H1 (cell line): Measurements from ENCODE around the gene NARS2. TPM values are rescaled to one million over a fixed set of nuclear protein-coding genes. Genes with fewer than 3 reads are reported as not detected.
"Not testable (repeated sequence)": the region's sequence is repeated elsewhere in the genome, so short reads cannot be mapped to it uniquely, and the experiment has no call there.

ENCODE experiments used
- CTCF ChIA-PET: fragments of 300-600 bp; sonication (Branson Sonifier 250); formaldehyde crosslinking; loops from one replicate; lab custom pipeline; 2021; ENCODE audit not compliant: partially characterized antibody; lab: Charles Lee
- POLR2A ChIA-PET: fragments of 300-600 bp; sonication (Branson Sonifier 250); formaldehyde crosslinking; loops from one replicate; lab custom pipeline; 2021; ENCODE audit warnings: inconsistent platforms; ENCODE audit not compliant: partially characterized antibody; lab: Charles Lee
- DNase-seq, 2 experiments: peaks; one replicate each; pipeline versions ENCODE4 v3.0.0 to v3.0.0-alpha.2; 2010 to 2022; ENCODE audit warnings: low spot score in 2 of 2, low read depth in 1 of 2, mixed read lengths in 1 of 2
- FAIRE-seq: peaks from 2 replicates; lab custom pipeline; 2011; peaks lifted over from hg19 to GRCh38; lab: Jason Lieb, UNC
- H2AFZ ChIP-seq: 2 replicates; pipeline ENCODE4 v1.8.1; 2012; ENCODE audit warnings: low read length, inconsistent platforms
- H2AK5ac ChIP-seq: 2 replicates; pipeline ENCODE4 v1.6.1; 2013; ENCODE audit warnings: low read depth, low read length
- H2BK120ac ChIP-seq: replicated peaks from 2 replicates; pipeline ENCODE3; 2013; ENCODE audit warnings: low read depth, low read length, inconsistent platforms
- H2BK12ac ChIP-seq: 2 replicates; pipeline ENCODE4 v1.6.1; 2013; ENCODE audit warnings: low read depth, low read length
- H2BK15ac ChIP-seq: 2 replicates; pipeline ENCODE4 v1.6.1; 2013; ENCODE audit warnings: low read length
- H2BK20ac ChIP-seq: 2 replicates; pipeline ENCODE4 v1.6.1; 2013; ENCODE audit warnings: low read length
- H2BK5ac ChIP-seq: 2 replicates; pipeline ENCODE4 v1.6.1; 2013; ENCODE audit warnings: low read depth, low read length
- H3K14ac ChIP-seq: 2 replicates; pipeline ENCODE4 v1.6.1; 2013; ENCODE audit warnings: inconsistent platforms; ENCODE audit not compliant: insufficient read length
- H3K18ac ChIP-seq: 2 replicates; pipeline ENCODE4 v1.6.1; 2013; ENCODE audit warnings: low read length; ENCODE audit errors: extremely low read depth
- H3K23ac ChIP-seq: 2 replicates; pipeline ENCODE4 v1.6.1; 2013; ENCODE audit warnings: inconsistent platforms; ENCODE audit not compliant: insufficient read length
- H3K23me2 ChIP-seq: 2 replicates; pipeline ENCODE4 v1.6.1; 2013; ENCODE audit warnings: low read depth, low read length
- H3K27ac ChIP-seq: 2 replicates; pipeline ENCODE4 v1.6.1; 2011; ENCODE audit warnings: low read depth, low read length, inconsistent platforms
- H3K27me3 ChIP-seq, 4 experiments: replicated peaks in 1 of 4; 1 replicate in 1 of 4; 2 replicates in 3 of 4; pipeline versions ENCODE4 v1.6.1 to v1.8.1; 2011 to 2013; ENCODE audit warnings: low read length in 3 of 4, mild to moderate bottlenecking in 3 of 4, inconsistent platforms in 2 of 4, mixed read lengths in 2 of 4, moderate library complexity in 1 of 4; ENCODE audit not compliant: control insufficient read depth in 3 of 4, insufficient read depth in 3 of 4; ENCODE audit errors: extremely low read depth in 1 of 4
- H3K36me3 ChIP-seq, 4 experiments: 2 replicates each; pipeline versions ENCODE4 v1.6.1 to v1.8.1; 2011 to 2013; ENCODE audit warnings: mild to moderate bottlenecking in 4 of 4, low read length in 3 of 4, moderate library complexity in 2 of 4, control low read depth in 1 of 4, inconsistent platforms in 1 of 4; ENCODE audit not compliant: insufficient read depth in 4 of 4, control insufficient read depth in 2 of 4
- H3K4ac ChIP-seq: replicated peaks from 2 replicates; pipeline ENCODE3; 2013; ENCODE audit warnings: low read length, low read depth, mixed read lengths, inconsistent platforms; ENCODE audit not compliant: insufficient read length
- H3K4me1 ChIP-seq, 4 experiments: replicated peaks in 1 of 4; 1 replicate in 1 of 4; 2 replicates in 3 of 4; pipeline versions ENCODE4 v1.6.1 to v1.8.1; 2011 to 2013; ENCODE audit warnings: low read length in 3 of 4, inconsistent platforms in 2 of 4, mixed read lengths in 1 of 4; ENCODE audit not compliant: insufficient read depth in 4 of 4, control insufficient read depth in 3 of 4
- H3K4me2 ChIP-seq, 2 experiments: 2 replicates each; pipeline versions ENCODE4 v1.6.1 to v1.8.1; 2011 to 2013; ENCODE audit warnings: low read depth in 2 of 2, low read length in 2 of 2, control low read depth in 1 of 2, inconsistent platforms in 1 of 2, mild to moderate bottlenecking in 1 of 2; ENCODE audit not compliant: insufficient read depth in 1 of 2
- H3K4me3 ChIP-seq, 4 experiments: fragments of 200-600, 300-600 bp in 1 of 4; sonication (generic), shearing (Covaris generic), sonication (Bioruptor Twin) in 1 of 4; 2 replicates each; pipeline versions ENCODE4 v1.5.1 to v1.8.1; 2011 to 2016; ENCODE audit warnings: low read length in 4 of 4, low read depth in 3 of 4, control low read depth in 2 of 4, inconsistent platforms in 2 of 4, mild to moderate bottlenecking in 2 of 4, mixed read lengths in 1 of 4, moderate library complexity in 1 of 4; ENCODE audit not compliant: insufficient read depth in 2 of 4; ENCODE audit errors: extremely low read depth in 1 of 4
- H3K56ac ChIP-seq: replicated peaks from 2 replicates; pipeline ENCODE3; 2013; ENCODE audit warnings: low read depth, mild to moderate bottlenecking, mixed read lengths, low read length, inconsistent platforms; ENCODE audit not compliant: insufficient read length
- H3K79me1 ChIP-seq: 2 replicates; pipeline ENCODE4 v1.6.1; 2013; ENCODE audit warnings: low read depth, low read length, control low read depth
- H3K79me2 ChIP-seq, 2 experiments: 2 replicates each; pipeline versions ENCODE4 v1.6.1 to v1.8.1; 2012 to 2013; ENCODE audit warnings: low read length in 2 of 2, mild to moderate bottlenecking in 2 of 2, inconsistent platforms in 1 of 2; ENCODE audit not compliant: insufficient read depth in 2 of 2, control insufficient read depth in 1 of 2
- H3K9ac ChIP-seq, 4 experiments: replicated peaks in 1 of 4; 1 replicate in 1 of 4; 2 replicates in 3 of 4; pipeline versions ENCODE4 v1.6.1 to v1.8.1; 2011 to 2013; ENCODE audit warnings: low read depth in 3 of 4, low read length in 3 of 4, control low read depth in 2 of 4, mild to moderate bottlenecking in 2 of 4, moderate library complexity in 2 of 4, inconsistent platforms in 1 of 4; ENCODE audit errors: extremely low read depth in 1 of 4
- H3K9me3 ChIP-seq, 2 experiments: 2 replicates each; pipeline versions ENCODE4 v1.6.1 to v1.8.1; 2012 to 2013; ENCODE audit warnings: mild to moderate bottlenecking in 2 of 2, moderate library complexity in 2 of 2, control low read depth in 1 of 2, inconsistent platforms in 1 of 2, low read depth in 1 of 2, low read length in 1 of 2, mixed read lengths in 1 of 2; ENCODE audit not compliant: insufficient read depth in 2 of 2
- H4K20me1 ChIP-seq, 2 experiments: replicated peaks in 1 of 2; 2 replicates each; pipeline versions ENCODE3 to v1.8.1; 2011 to 2013; ENCODE audit warnings: inconsistent platforms in 2 of 2, low read length in 2 of 2, mild to moderate bottlenecking in 1 of 2; ENCODE audit not compliant: insufficient read depth in 2 of 2, control insufficient read depth in 1 of 2
- H4K5ac ChIP-seq: 2 replicates; pipeline ENCODE4 v1.6.1; 2013; ENCODE audit warnings: low read length, low read depth, mixed read lengths, inconsistent platforms; ENCODE audit not compliant: insufficient read length
- H4K8ac ChIP-seq: 2 replicates; pipeline ENCODE4 v1.8.0; 2013; ENCODE audit warnings: mild to moderate bottlenecking, moderate library complexity, low read length, inconsistent platforms; ENCODE audit not compliant: insufficient read depth; ENCODE audit errors: extremely low read depth
- H4K91ac ChIP-seq: replicated peaks from 2 replicates; pipeline ENCODE3; 2013; ENCODE audit warnings: low read length, mixed read lengths, inconsistent platforms; ENCODE audit not compliant: insufficient read length
- WGBS, 2 experiments: shearing (Covaris generic) in 1 of 2; methylation state at CpG; one replicate each; pipeline versions ENCODE4 v1.1.6 to v1.1.7; 2013 to 2015; ENCODE audit warnings: low lambda C conversion rate in 2 of 2, mixed read lengths in 2 of 2, inconsistent platforms in 1 of 2, low coverage in 1 of 2, missing lambda C conversion rate in 1 of 2; ENCODE audit not compliant: insufficient replicate concordance in 2 of 2, insufficient coverage in 1 of 2, insufficient read length in 1 of 2; ENCODE audit errors: extremely low coverage in 1 of 2, missing lambda C conversion rate in 1 of 2; 5-methylcytosine and 5-hydroxymethylcytosine counted together
- polyA plus RNA-seq, 7 experiments: library from polyadenylated mRNA; depleted of rRNA in 3 of 7; stranded (reverse) in 5 of 7; unstranded in 2 of 7; fragments of >200 nt in 5 of 7; fragments of 200-250 nt in 2 of 7; gene quantifications; 1 replicate in 5 of 7; 2 replicates in 1 of 7; 4 replicates in 1 of 7; pipeline versions ENCODE4 v1.2.1 to v1.2.3, GENCODE V29; 2011 to 2013; ENCODE audit warnings: missing spikeins in 2 of 7, mixed read lengths in 2 of 7
- total RNA-seq: library from RNA; stranded (reverse); fragmentation: NEBNext Ultra II Directional; extraction: Animal tissue kit (Norgen Biotek cat#: 25700); gene quantifications from 2 replicates; pipeline ENCODE4 v1.2.1, GENCODE V29; 2021

NARS2 gene
- total and polyA plus RNA-seq, 2 of the 8 experiments (the other 6 are each of a cell fraction or from before 2014, with no cell fraction given), result 26.2 to 51.6 TPM

DNA sequence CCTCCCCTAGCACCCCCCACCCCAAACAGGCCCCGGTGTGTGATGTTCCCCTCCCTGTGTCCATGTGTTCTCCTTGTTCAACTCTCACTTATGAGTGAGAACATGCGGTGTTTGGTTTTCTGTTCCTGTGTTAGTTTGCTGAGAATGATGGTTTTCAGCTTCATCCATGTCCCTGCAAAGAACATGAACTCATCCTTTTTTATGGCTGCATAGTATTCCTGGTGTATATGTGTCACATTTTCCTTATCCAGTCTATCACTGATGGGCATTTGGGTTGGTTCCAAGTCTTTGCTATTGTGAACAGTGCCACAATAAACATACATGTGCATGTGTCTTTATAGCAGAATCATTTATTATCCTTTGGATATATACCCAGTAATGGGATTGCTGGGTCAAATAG, 22.9 kb upstream of the NARS2 start:
- H3K56ac ChIP-seq, H3K9ac ChIP-seq, H3K9me3 ChIP-seq, H4K8ac ChIP-seq, H3K36me3 ChIP-seq, H2BK120ac ChIP-seq, H3K23me2 ChIP-seq, H2BK5ac ChIP-seq, H4K20me1 ChIP-seq, H2AFZ ChIP-seq, H2BK20ac ChIP-seq, H3K4me2 ChIP-seq, H3K79me1 ChIP-seq, H3K27me3 ChIP-seq, H2BK12ac ChIP-seq, FAIRE-seq, H4K91ac ChIP-seq, H3K79me2 ChIP-seq, H2BK15ac ChIP-seq, H3K23ac ChIP-seq, H3K27ac ChIP-seq, H2AK5ac ChIP-seq, H4K5ac ChIP-seq, H3K4me3 ChIP-seq, DNase-seq, POLR2A ChIA-PET, H3K14ac ChIP-seq, H3K18ac ChIP-seq, H3K4ac ChIP-seq: not testable (repeated sequence)
- WGBS, 2 experiments, result 85% methylated on average over 2 of the region's 2 CpGs; no CpG with 5 or more reads in 1 of the 2 experiments
- H3K4me1 ChIP-seq, result peaks cover 3 to 10% (median 7%) of the 10 kb centered on the region in 4 experiments
- CTCF ChIA-PET, result interaction anchor here (0.6 kb wide), 1 partner anchor 137 kb away, joined by 3 read pairs; no protein-coding TSS in a partner anchor
